Neutrophil (primary cell): ENCODE results near the gene ARFGAP2.

ENCODE experiments used
- H3K27ac ChIP-seq: fragments of 200-600 bp; sonication (generic); 2 replicates; pipeline ENCODE4 v1.5.1; 2016; ENCODE audit warnings: mild to moderate bottlenecking, moderate library complexity
- H3K27me3 ChIP-seq: fragments of 200-600 bp; sonication (generic); 2 replicates; pipeline ENCODE4 v1.6.0; 2016; ENCODE audit warnings: mild to moderate bottlenecking
- H3K36me3 ChIP-seq: fragments of 200-600 bp; sonication (generic); 2 replicates; pipeline ENCODE4 v1.5.1; 2017
- H3K4me1 ChIP-seq, 2 experiments: fragments of 200-600 bp in 1 of 2; sonication (generic) in 1 of 2; 1 replicate in 1 of 2; 2 replicates in 1 of 2; pipeline versions ENCODE4 v1.5.1 to v1.6.1; 2013 to 2016; ENCODE audit warnings: low read depth in 1 of 2, low read length in 1 of 2, mild to moderate bottlenecking in 1 of 2, moderate library complexity in 1 of 2; ENCODE audit not compliant: control insufficient read depth in 1 of 2, insufficient read depth in 1 of 2
- H3K4me3 ChIP-seq, 2 experiments: fragments of 200-600 bp in 1 of 2; sonication (generic) in 1 of 2; 1 replicate in 1 of 2; 2 replicates in 1 of 2; pipeline ENCODE4 v1.5.1; 2013 to 2016; ENCODE audit warnings: low read depth in 1 of 2, low read length in 1 of 2, mild to moderate bottlenecking in 1 of 2, moderate library complexity in 1 of 2
- H3K9me3 ChIP-seq: fragments of 200-600 bp; sonication (generic); 2 replicates; pipeline ENCODE4 v1.5.1; 2016
- TF ChIP-seq, protein P1 (sequence below): fragments of 200-600 bp; sonication (generic); IDR thresholded peaks from 2 replicates; pipeline ENCODE4 v1.5.1; 2016; ENCODE audit warnings: antibody characterized with exemption

The ARFGAP2 gene

DNA sequence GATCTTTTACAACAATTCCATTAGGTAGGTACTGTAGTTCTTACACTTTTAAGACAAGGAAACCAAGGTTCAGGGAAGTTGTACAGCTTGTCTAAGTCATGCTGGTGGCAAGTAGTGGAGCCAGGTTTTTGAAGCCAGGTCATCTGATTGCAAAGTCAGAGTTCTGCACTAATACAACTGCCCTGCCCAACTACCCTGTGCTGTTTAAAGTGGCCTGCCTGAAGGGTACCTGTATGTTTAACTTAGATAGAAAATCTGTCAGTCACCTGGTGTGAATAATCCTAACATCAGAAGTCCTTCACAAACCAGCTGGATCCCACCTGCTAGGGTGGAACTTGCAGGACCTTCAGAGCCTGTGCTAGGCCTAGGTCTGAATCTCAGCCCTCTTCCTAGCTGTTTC lies 44.2 kb downstream of the ARFGAP2 start:
- Histone ChIP-seq H3K4me1 (no peaks in the 10 kb centered on the region), H3K36me3 (no peaks in the 10 kb centered on the region), H3K9me3 (no peaks in the 10 kb centered on the region), H3K4me3 (no peak overlapping the region), H3K27ac (no peak overlapping the region), H3K27me3 (no peaks in the 10 kb centered on the region)
- TF ChIP-seq, protein P1, sequence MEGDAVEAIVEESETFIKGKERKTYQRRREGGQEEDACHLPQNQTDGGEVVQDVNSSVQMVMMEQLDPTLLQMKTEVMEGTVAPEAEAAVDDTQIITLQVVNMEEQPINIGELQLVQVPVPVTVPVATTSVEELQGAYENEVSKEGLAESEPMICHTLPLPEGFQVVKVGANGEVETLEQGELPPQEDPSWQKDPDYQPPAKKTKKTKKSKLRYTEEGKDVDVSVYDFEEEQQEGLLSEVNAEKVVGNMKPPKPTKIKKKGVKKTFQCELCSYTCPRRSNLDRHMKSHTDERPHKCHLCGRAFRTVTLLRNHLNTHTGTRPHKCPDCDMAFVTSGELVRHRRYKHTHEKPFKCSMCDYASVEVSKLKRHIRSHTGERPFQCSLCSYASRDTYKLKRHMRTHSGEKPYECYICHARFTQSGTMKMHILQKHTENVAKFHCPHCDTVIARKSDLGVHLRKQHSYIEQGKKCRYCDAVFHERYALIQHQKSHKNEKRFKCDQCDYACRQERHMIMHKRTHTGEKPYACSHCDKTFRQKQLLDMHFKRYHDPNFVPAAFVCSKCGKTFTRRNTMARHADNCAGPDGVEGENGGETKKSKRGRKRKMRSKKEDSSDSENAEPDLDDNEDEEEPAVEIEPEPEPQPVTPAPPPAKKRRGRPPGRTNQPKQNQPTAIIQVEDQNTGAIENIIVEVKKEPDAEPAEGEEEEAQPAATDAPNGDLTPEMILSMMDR: no peak

DNA sequence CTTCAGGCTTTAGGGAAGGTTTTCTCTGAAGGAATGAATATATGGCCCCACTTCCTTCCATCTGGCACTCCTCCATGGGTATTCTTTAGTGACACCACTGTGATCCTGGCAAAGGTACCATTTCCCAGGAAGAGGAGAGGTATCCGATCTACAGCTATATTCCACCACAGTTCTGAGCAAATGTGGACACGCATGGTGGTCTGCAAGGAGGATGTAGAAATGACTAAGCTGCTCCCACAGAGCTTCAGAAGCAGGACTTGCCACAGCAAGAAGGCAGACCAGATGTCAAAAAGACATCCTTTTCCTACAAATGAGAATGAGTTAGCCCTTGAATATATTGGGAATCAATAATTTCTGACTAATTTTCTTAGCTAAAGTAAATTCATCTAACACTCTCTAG lies 45.5 kb downstream of the ARFGAP2 start:
- Histone ChIP-seq H3K4me3 (no peak overlapping the region), H3K4me1 (no peaks in the 10 kb centered on the region), H3K27ac (no peak overlapping the region), H3K9me3 (no peaks in the 10 kb centered on the region), H3K36me3 (no peaks in the 10 kb centered on the region), H3K27me3 (no peaks in the 10 kb centered on the region)
- TF ChIP-seq, protein P1: no peak

DNA sequence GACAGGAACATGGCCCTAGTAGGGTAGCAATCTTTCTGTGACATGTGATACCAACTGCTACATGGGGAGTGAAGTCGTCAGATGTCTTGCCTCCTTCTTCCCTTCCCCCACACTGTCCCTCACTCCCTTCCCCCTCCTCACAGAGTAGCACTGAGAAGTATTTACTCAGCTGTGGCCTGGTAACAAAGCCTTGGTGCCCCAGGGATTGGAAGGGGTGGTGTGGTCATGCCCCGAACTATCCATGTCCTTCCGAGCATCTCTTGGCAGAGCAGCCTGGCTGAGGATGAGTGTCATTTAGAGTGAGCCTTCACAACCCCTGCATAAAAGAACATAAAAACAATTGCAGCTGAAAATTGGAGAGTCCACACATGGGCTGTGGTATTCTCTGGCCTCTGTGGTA lies 46.1 kb downstream of the ARFGAP2 start:
- H3K9me3 ChIP-seq: no peaks in the 10 kb centered on the region
- H3K4me3 ChIP-seq: no peak overlapping the region
- TF ChIP-seq, protein P1: no peak
- no peaks in the 10 kb centered on the region for H3K4me1 ChIP-seq
- no peak overlapping the region for H3K27ac ChIP-seq
- H3K36me3 ChIP-seq: no peaks in the 10 kb centered on the region
- H3K27me3 ChIP-seq: no peaks in the 10 kb centered on the region

DNA sequence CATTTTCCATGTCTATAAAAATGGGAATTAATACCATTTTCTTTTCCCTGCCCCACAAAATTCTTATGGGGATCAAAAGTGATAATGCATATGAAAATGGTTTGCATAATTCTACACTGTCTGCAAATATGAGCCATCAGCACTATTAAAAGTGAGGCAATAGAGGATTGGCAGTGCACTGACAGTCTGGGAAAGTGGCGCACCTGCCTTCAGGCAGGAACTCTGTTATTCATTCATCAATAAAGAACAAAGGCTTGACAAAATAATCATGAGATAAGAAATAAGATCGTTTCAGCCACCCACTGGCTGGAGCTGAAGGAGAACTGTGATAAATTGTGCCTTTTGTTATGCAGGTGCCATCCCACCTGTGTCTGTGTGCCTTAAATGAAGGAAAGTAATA lies 49.5 kb downstream of the ARFGAP2 start:
- Histone ChIP-seq H3K27me3 (no peaks in the 10 kb centered on the region), H3K4me1 (no peaks in the 10 kb centered on the region), H3K27ac (no peak overlapping the region), H3K36me3 (no peaks in the 10 kb centered on the region), H3K9me3 (no peaks in the 10 kb centered on the region), H3K4me3 (no peak overlapping the region)
- TF ChIP-seq, protein P1: no peak

DNA sequence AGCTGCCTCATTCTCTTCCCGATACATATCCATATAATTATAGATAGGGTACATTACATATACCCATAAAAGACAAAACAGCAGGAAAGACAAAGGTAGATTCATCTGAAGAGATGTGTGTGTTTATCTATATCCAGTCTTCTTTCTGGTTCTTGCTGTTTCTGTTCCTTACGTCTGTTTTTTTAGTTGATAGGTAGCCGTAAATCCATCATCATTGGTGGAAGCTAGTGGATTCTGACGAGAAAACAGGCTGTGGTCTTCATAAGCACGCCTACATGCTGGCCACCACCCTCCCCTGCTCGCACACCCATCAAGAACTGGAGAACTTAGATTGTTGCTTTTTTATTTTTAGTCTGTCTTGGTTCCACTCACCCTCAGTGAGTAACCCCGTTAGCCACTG lies 51.6 kb downstream of the ARFGAP2 start:
- TF ChIP-seq, protein P1: no peak
- Histone ChIP-seq H3K4me3 (no peak overlapping the region), H3K36me3 (no peaks in the 10 kb centered on the region)

DNA sequence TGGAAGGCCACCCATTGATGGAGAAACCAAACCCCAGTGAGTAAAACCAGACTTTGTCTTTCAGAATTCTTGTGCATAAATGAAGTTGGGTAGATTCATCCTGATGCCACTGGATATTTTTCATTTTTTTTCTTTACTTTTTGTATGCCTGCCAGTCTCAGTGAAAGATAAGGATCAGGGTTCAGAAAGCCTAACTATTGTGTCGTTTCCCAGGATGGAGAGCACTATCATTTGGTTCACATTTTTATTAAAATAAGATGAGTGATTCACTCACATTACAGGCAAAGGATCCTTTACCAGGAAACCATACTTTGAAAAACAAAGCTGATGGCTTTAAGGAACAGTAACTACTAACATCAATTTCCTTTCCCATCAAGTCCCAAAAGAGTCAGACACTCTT lies 52.0 kb downstream of the ARFGAP2 start:
- no peaks in the 10 kb centered on the region for H3K36me3 ChIP-seq
- no peaks in the 10 kb centered on the region for H3K27me3 ChIP-seq
- TF ChIP-seq, protein P1: no peak
- H3K4me1 ChIP-seq: no peaks in the 10 kb centered on the region
- no peaks in the 10 kb centered on the region for H3K9me3 ChIP-seq
- H3K4me3 ChIP-seq: no peak overlapping the region
- no peak overlapping the region for H3K27ac ChIP-seq

More for the DNA sequence above, 51.6 kb downstream of the ARFGAP2 start:
- no peaks in the 10 kb centered on the region for H3K27me3 ChIP-seq
- H3K27ac ChIP-seq: no peak overlapping the region
- H3K4me1 ChIP-seq: no peaks in the 10 kb centered on the region
- H3K9me3 ChIP-seq: no peaks in the 10 kb centered on the region
